Measurements from ENCODE around the gene ST7L. TPM values are rescaled to one million over a fixed set of nuclear protein-coding genes. Genes with fewer than 3 reads are reported as not detected.

The ST7L gene
- total RNA-seq, 4 donors from 2014 or later, result 9.4 to 25.0 (median 12.4) TPM

GRCh38 chr1:112522621-112523020 is 96.3 kb downstream of the ST7L start:
- intact Hi-C loops (cut with DNase I), result no loop called here
- H3K36me3 ChIP-seq, result peaks cover 0 to 81% (median 0%) of the 10 kb centered on the region in 3 donors
- H3K4me3 ChIP-seq, result no peak overlapping the region
- no peaks in the 10 kb centered on the region for H3K27me3 ChIP-seq
- WGBS, 2 donors, result 67% methylated on average over 1 of the region's 1 CpG; no CpG with 5 or more reads in 1 of the 2 donors
- H3K4me1 ChIP-seq, result peaks cover 0 to 11% (median 5%) of the 10 kb centered on the region in 3 donors
- TF ChIP-seq CTCF (IDR thresholded peaks at IDR 0.05), result no peak
- no peak for TF ChIP-seq POLR2A (IDR thresholded peaks at IDR 0.05)
- H3K9me3 ChIP-seq, result no peaks in the 10 kb centered on the region
- DNase-seq, result no peak
- H3K27ac ChIP-seq, result no peak overlapping the region

GRCh38 chr1:112520166-112520565 is 98.8 kb downstream of the ST7L start:
- Histone ChIP-seq H3K27me3 (no peaks in the 10 kb centered on the region), H3K4me1 (peaks cover 0 to 24% (median 12%) of the 10 kb centered on the region in 3 donors), H3K27ac (no peak overlapping the region), H3K36me3 (peaks cover 0 to 78% (median 0%) of the 10 kb centered on the region in 3 donors), H3K9me3 (no peaks in the 10 kb centered on the region), H3K4me3 (no peak overlapping the region)
- DNase-seq, result no peak
- WGBS, 2 donors, result 83 to 91% methylated on average over 6 to 8 of the region's 9 CpGs
- intact Hi-C loops (cut with DNase I), result no loop called here
- TF ChIP-seq CTCF (IDR thresholded peaks at IDR 0.05), result no peak
- no peak for TF ChIP-seq POLR2A (IDR thresholded peaks at IDR 0.05)

- DNase-seq, result no peak
- peaks cover 0 to 65% (median 0%) of the 10 kb centered on the region in 3 donors for H3K36me3 ChIP-seq
- H3K27ac ChIP-seq, result no peak overlapping the region
- intact Hi-C loops (cut with DNase I), result loop anchor here (5.0 kb wide), 1 partner anchor 84 kb away; no protein-coding TSS in a partner anchor
- peaks cover 5 to 36% (median 17%) of the 10 kb centered on the region in 3 donors for H3K4me1 ChIP-seq
- no peak overlapping the region for H3K4me3 ChIP-seq
- 53 to 54% methylated on average over 2 of the region's 2 CpGs for WGBS, 2 donors
- TF ChIP-seq POLR2A (IDR thresholded peaks at IDR 0.05), result no peak
- TF ChIP-seq CTCF (IDR thresholded peaks at IDR 0.05), result no peak
- no peaks in the 10 kb centered on the region for H3K27me3 ChIP-seq
- H3K9me3 ChIP-seq, result no peaks in the 10 kb centered on the region
These were observed 100.8 kb downstream of the ST7L start for GRCh38 chr1:112518186-112518585.

- no peaks in the 10 kb centered on the region for H3K9me3 ChIP-seq
- no peak for TF ChIP-seq POLR2A (IDR thresholded peaks at IDR 0.05)
- no peak for DNase-seq
- H3K27me3 ChIP-seq, result no peaks in the 10 kb centered on the region
- H3K36me3 ChIP-seq, result peaks cover 0 to 60% (median 0%) of the 10 kb centered on the region in 3 donors
- WGBS, 2 donors, result 67 to 71% methylated on average over 2 of the region's 2 CpGs
- H3K27ac ChIP-seq, result peak overlapping the region in 2 of 4 donors; percentile 6 to 40
- H3K4me1 ChIP-seq, result peaks cover 11 to 41% (median 23%) of the 10 kb centered on the region in 3 donors
- intact Hi-C loops (cut with DNase I), result loop anchor here (5.0 kb wide), 1 partner anchor 85 kb away; no protein-coding TSS in a partner anchor
- H3K4me3 ChIP-seq, result no peak overlapping the region
These were observed 101.3 kb downstream of the ST7L start for GRCh38 chr1:112517646-112518045.

GRCh38 chr1:112517231-112517630 is 101.7 kb downstream of the ST7L start:
- H3K27me3 ChIP-seq, result no peaks in the 10 kb centered on the region
- H3K9me3 ChIP-seq, result no peaks in the 10 kb centered on the region
- intact Hi-C loops (cut with DNase I), result loop anchor here (5.0 kb wide), 1 partner anchor 85 kb away; no protein-coding TSS in a partner anchor
- H3K4me1 ChIP-seq, result peaks cover 12 to 45% (median 25%) of the 10 kb centered on the region in 3 donors
- DNase-seq, result no peak
- WGBS, 2 donors, result 48 to 85% methylated on average over 3 to 8 of the region's 9 CpGs
- no peak for TF ChIP-seq POLR2A (IDR thresholded peaks at IDR 0.05)
- TF ChIP-seq CTCF (IDR thresholded peaks at IDR 0.05), result no peak
- H3K27ac ChIP-seq, result peak overlapping the region in 2 of 4 donors; percentile 6 to 40
- H3K36me3 ChIP-seq, result peaks cover 0 to 56% (median 0%) of the 10 kb centered on the region in 3 donors
- peak overlapping the region in 1 of 4 donors; percentile 24 for H3K4me3 ChIP-seq
